Measurements from ENCODE around the gene ATP5PO. TPM values are rescaled to one million over a fixed set of nuclear protein-coding genes. Genes with fewer than 3 reads are reported as not detected.

The ATP5PO gene
- total and polyA plus RNA-seq, 3 experiments from 2014 or later, result 183 to 316 (median 194) TPM

DNA sequence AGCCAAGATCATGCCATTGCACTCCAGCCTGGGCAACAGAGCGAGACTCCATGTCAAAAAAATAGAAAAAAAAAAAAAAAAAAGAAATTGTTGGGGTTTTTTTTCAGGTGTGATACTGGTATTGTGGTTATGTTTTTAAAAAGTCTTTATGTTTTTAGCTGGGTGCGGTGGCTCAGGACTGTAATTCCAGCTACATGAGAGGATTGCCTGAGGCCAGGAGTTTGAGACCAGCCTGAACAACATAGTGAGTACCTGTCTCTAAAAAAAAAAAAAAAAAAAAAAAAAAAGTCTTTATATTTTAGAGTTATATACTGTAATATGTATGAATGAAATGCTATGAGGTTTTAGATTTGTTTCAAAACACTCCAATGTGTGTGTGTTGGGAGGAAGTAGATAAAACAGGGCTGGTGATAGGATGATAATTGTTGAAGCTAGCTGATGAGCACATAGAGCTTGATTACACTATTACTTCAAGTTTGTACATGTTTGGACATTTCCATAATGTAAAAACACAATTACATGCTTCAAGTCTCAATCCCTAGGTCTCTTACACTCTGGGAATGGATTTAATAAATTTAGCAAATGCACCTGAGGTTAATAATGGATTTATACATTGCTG lies 30.2 kb upstream of the ATP5PO start:
- Histone ChIP-seq H3K4me3 (ENCODE audit: low read length) (no peak overlapping the region), H3K9me3 (ENCODE audit: low read length) (no peaks in the 10 kb centered on the region), H3K27me3 (ENCODE audit: insufficient read depth, low read length, poor library complexity, severe bottlenecking) (no peaks in the 10 kb centered on the region), H3K27ac (ENCODE audit: low read depth, low read length) (peak overlapping the region; percentile 21), H3K36me3 (ENCODE audit: insufficient read depth, low read length) (no peaks in the 10 kb centered on the region), H3K4me1 (ENCODE audit: insufficient read depth, low read length) (peaks cover 69% of the 10 kb centered on the region)
- Mint-ChIP-seq H3K9me3 (no peaks in the 10 kb centered on the region), H3K36me3 (peaks cover 11 to 50% (median 22%) of the 10 kb centered on the region in 3 donors), H3K27ac (peak overlapping the region; percentile 72 to 99 (median 96)), H3K4me1 (peaks cover 69 to 92% (median 80%) of the 10 kb centered on the region in 3 donors), H3K4me3 (peak overlapping the region; percentile 3 to 80 (median 58)), H3K27me3 (peaks cover 0 to 5% of the 10 kb centered on the region in 2 donors)
- DNase-seq, result no peak
- ChIA-PET POLR2A (interaction anchor here (0.6 to 1.5 kb wide), 7 partner anchors 9 to 128 kb away, joined by 3 to 17 read pairs (median 6); partner anchors contain the start of genes MRPS6 and SLC5A3), CTCF (interaction anchor here (5.7 kb wide), 1 partner anchor 11 kb away, joined by 104 read pairs; no protein-coding TSS in a partner anchor)

DNA sequence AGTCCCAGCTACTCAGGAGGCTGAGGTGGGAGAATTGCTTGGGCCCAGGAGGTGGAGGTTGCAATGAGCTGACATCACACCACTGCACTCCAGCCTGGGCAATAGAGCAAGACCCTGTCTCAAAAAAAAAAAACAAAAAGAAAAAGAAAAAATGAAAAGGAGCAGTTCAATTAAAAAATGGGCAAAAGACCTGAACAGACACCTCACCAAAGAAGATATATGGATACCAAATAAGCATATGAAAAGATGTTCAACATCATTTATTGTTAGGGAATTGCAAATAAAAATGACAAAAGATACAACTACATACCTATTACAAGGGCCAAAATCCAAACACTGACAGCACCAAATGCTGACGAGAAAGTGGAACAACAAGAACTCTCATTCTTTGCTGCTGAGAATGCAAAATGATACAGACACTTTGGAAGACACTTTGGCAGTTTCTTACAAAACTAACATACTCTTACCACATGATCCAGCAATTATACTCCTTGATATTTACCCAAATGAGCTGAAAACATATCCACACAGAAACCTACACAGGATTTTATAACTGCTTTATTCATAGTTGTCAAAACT lies 28.7 kb upstream of the ATP5PO start:
- no peak overlapping the region for H3K4me3 Mint-ChIP-seq
- H3K36me3 Mint-ChIP-seq, result peaks cover 15 to 55% (median 29%) of the 10 kb centered on the region in 3 donors
- peaks cover 67 to 90% (median 79%) of the 10 kb centered on the region in 3 donors for H3K4me1 Mint-ChIP-seq
- peaks cover 67% of the 10 kb centered on the region for H3K4me1 ChIP-seq (ENCODE audit: insufficient read depth, low read length)
- H3K4me3 ChIP-seq (ENCODE audit: low read length), result no peak overlapping the region
- H3K9me3 ChIP-seq (ENCODE audit: low read length), result no peaks in the 10 kb centered on the region
- H3K27me3 ChIP-seq (ENCODE audit: insufficient read depth, low read length, poor library complexity, severe bottlenecking), result no peaks in the 10 kb centered on the region
- H3K27ac Mint-ChIP-seq, result peak overlapping the region in 4 of 8 donors; percentile 20 to 54 (median 25)
- ChIA-PET POLR2A (interaction anchor here (0.7 kb wide), 1 partner anchor 33 kb away, joined by 4 read pairs; no protein-coding TSS in a partner anchor), CTCF (interaction anchor here (3.4 kb wide), 1 partner anchor 11 kb away, joined by 17 read pairs; no protein-coding TSS in a partner anchor)
- H3K9me3 Mint-ChIP-seq, result no peaks in the 10 kb centered on the region
- peaks cover 0 to 5% of the 10 kb centered on the region in 2 donors for H3K27me3 Mint-ChIP-seq
- H3K27ac ChIP-seq (ENCODE audit: low read depth, low read length), result no peak overlapping the region
- H3K36me3 ChIP-seq (ENCODE audit: insufficient read depth, low read length), result no peaks in the 10 kb centered on the region
- no peak for DNase-seq

DNA sequence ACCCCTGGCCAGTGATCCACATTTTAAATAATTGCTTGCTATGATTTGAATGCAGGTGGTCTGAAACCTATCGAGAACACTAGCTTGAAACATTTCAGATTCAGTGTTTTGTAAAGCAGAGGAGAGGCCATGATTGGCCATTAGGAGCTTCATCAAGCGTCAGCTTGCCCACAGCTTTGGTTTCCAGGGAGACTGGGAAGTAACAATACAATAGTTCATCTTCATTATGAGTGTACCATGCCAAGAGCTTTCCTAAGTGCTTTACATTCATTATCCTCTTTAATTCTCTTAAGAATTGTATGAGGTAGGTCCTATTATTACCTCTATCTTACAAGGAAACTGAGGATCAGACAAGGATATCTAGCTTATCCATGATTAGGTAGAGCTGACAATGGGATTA lies 27.7 kb upstream of the ATP5PO start:
- CTCF ChIA-PET, result interaction anchor here (1.1 to 3.4 kb wide), 4 partner anchors 10 to 186 kb away, joined by 3 to 19 read pairs (median 10); no protein-coding TSS in a partner anchor
- Histone ChIP-seq H3K4me1 (ENCODE audit: insufficient read depth, low read length) (peaks cover 67% of the 10 kb centered on the region), H3K27me3 (ENCODE audit: insufficient read depth, low read length, poor library complexity, severe bottlenecking) (no peaks in the 10 kb centered on the region), H3K9me3 (ENCODE audit: low read length) (no peaks in the 10 kb centered on the region), H3K36me3 (ENCODE audit: insufficient read depth, low read length) (no peaks in the 10 kb centered on the region), H3K27ac (ENCODE audit: low read depth, low read length) (no peak overlapping the region), H3K4me3 (ENCODE audit: low read length) (no peak overlapping the region)
- Mint-ChIP-seq H3K4me1 (peaks cover 65 to 90% (median 79%) of the 10 kb centered on the region in 3 donors), H3K27ac (peak overlapping the region in 1 of 8 donors; percentile 37), H3K9me3 (peaks cover 0 to 2% (median 0%) of the 10 kb centered on the region in 5 donors), H3K27me3 (peaks cover 0 to 5% of the 10 kb centered on the region in 2 donors), H3K4me3 (no peak overlapping the region), H3K36me3 (peaks cover 15 to 62% (median 33%) of the 10 kb centered on the region in 3 donors)
- no peak for DNase-seq
- POLR2A ChIA-PET, result no interaction called here

DNA sequence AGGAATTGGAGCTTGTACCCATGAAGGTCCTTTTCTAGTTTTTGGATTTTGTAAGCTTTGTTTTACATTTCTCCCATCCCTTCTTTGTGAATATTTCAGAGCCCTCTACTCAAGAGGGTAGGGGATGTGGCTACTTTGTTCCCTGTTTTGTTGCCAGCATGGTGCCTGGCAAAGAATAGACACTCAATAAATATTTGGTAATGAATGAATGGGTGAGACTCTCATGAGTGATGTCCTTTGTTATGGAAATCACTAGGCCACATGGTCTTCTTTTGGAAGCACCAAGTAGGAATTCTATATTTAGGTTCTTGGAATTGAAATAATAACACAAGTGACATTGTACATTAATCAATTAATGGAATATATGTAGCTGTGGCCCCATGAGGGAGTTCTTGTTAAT lies 26.8 kb upstream of the ATP5PO start:
- CTCF ChIA-PET, result interaction anchor here (1.1 to 3.4 kb wide), 4 partner anchors 9 to 187 kb away, joined by 3 to 19 read pairs (median 10); no protein-coding TSS in a partner anchor
- POLR2A ChIA-PET, result interaction anchor here (1.4 kb wide), 1 partner anchor 11 kb away, joined by 3 read pairs; no protein-coding TSS in a partner anchor

DNA sequence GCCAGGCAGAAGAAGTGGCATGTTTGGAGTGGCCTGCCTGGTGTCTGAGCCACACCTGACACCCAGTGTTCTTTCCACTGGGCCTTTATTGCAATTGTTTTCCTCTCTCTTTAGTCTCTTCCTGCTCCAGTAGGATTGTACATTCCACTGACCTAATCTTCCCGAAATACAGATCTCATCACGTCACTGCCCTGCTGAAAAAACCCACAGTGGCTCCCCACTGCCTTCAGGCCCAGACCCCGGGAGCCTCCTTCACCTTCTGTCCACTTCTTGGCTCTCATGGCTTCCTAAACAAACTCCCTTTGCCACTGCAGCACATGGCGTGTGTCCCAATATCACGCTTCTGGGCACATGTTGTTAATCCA lies 25.3 kb upstream of the ATP5PO start:
- H3K4me3 Mint-ChIP-seq, result peak overlapping the region in 2 of 7 donors; percentile 49 to 72
- Histone ChIP-seq H3K9me3 (ENCODE audit: low read length) (no peaks in the 10 kb centered on the region), H3K4me1 (ENCODE audit: insufficient read depth, low read length) (peaks cover 67% of the 10 kb centered on the region), H3K4me3 (ENCODE audit: low read length) (no peak overlapping the region), H3K27me3 (ENCODE audit: insufficient read depth, low read length, poor library complexity, severe bottlenecking) (no peaks in the 10 kb centered on the region), H3K27ac (ENCODE audit: low read depth, low read length) (peak overlapping the region; percentile 3), H3K36me3 (ENCODE audit: insufficient read depth, low read length) (no peaks in the 10 kb centered on the region)
- ChIA-PET POLR2A (interaction anchor here (1.0 to 1.3 kb wide), 2 partner anchors 8 to 9 kb away, joined by 3 to 4 read pairs; no protein-coding TSS in a partner anchor), CTCF (interaction anchor here (1.2 to 8.6 kb wide), 2 partner anchors 17 to 35 kb away, joined by 3 to 66 read pairs; no protein-coding TSS in a partner anchor)
- peaks cover 0 to 2% (median 0%) of the 10 kb centered on the region in 5 donors for H3K9me3 Mint-ChIP-seq
- peaks cover 63 to 90% (median 79%) of the 10 kb centered on the region in 3 donors for H3K4me1 Mint-ChIP-seq
- no peaks in the 10 kb centered on the region for H3K27me3 Mint-ChIP-seq
- no peak for DNase-seq
- H3K27ac Mint-ChIP-seq, result peak overlapping the region; percentile 29 to 91 (median 86)
- H3K36me3 Mint-ChIP-seq, result peaks cover 15 to 63% (median 41%) of the 10 kb centered on the region in 3 donors

More for the DNA sequence above, 26.8 kb upstream of the ATP5PO start:
- Mint-ChIP-seq H3K27ac (peak overlapping the region in 5 of 8 donors; percentile 7 to 58 (median 50)), H3K9me3 (peaks cover 0 to 2% (median 0%) of the 10 kb centered on the region in 5 donors), H3K27me3 (no peaks in the 10 kb centered on the region), H3K36me3 (peaks cover 15 to 60% (median 34%) of the 10 kb centered on the region in 3 donors), H3K4me3 (no peak overlapping the region), H3K4me1 (peaks cover 64 to 90% (median 79%) of the 10 kb centered on the region in 3 donors)
- H3K27me3 ChIP-seq (ENCODE audit: insufficient read depth, low read length, poor library complexity, severe bottlenecking), result no peaks in the 10 kb centered on the region
- H3K9me3 ChIP-seq (ENCODE audit: low read length), result no peaks in the 10 kb centered on the region
- H3K27ac ChIP-seq (ENCODE audit: low read depth, low read length), result no peak overlapping the region
- H3K4me1 ChIP-seq (ENCODE audit: insufficient read depth, low read length), result peaks cover 67% of the 10 kb centered on the region
- H3K4me3 ChIP-seq (ENCODE audit: low read length), result no peak overlapping the region
- no peaks in the 10 kb centered on the region for H3K36me3 ChIP-seq (ENCODE audit: insufficient read depth, low read length)
- DNase-seq, result no peak

DNA sequence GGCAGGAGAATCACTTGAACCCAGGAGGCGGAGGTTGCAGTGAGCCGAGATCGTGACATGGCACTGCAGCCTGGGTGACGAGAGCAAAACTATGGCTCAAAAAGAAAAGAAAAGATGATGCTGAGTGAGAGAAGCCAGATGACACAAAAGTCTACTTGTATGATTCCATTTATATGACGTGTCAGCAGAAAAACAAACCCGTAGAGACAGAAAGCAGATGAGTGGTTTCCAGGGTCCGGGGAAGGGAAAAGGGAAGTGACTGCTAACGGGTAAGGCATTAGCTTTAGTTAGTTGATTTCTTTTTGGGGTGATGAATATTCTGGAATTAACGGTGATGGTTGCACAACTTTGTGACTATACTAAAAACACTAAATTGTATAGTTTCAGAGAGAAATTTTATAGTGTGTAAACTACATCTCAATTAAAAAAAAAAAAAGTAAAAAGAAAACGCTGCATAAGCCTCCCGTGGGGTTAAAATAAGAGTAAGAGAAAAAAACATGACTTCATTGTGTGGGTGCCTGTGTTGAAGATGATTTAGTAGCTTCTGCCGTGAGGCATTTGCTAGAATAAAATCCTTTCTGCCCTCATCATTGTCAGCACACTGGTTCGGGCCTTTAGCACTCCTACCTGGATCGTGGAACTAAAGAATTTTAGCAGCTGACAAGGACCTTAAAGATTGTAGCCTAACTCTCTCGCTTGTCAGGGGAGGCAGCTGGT lies 24.7 kb upstream of the ATP5PO start:
- Mint-ChIP-seq H3K27ac (peak overlapping the region; percentile 29 to 89 (median 78)), H3K4me3 (peak overlapping the region in 3 of 7 donors; percentile 16 to 72 (median 27)), H3K4me1 (peaks cover 65 to 92% (median 80%) of the 10 kb centered on the region in 3 donors), H3K27me3 (no peaks in the 10 kb centered on the region), H3K36me3 (peaks cover 16 to 67% (median 41%) of the 10 kb centered on the region in 3 donors), H3K9me3 (peaks cover 0 to 2% (median 0%) of the 10 kb centered on the region in 5 donors)
- Histone ChIP-seq H3K4me1 (ENCODE audit: insufficient read depth, low read length) (peaks cover 69% of the 10 kb centered on the region), H3K27me3 (ENCODE audit: insufficient read depth, low read length, poor library complexity, severe bottlenecking) (no peaks in the 10 kb centered on the region), H3K4me3 (ENCODE audit: low read length) (no peak overlapping the region), H3K9me3 (ENCODE audit: low read length) (no peaks in the 10 kb centered on the region), H3K36me3 (ENCODE audit: insufficient read depth, low read length) (no peaks in the 10 kb centered on the region), H3K27ac (ENCODE audit: low read depth, low read length) (peak overlapping the region; percentile 3)
- CTCF ChIA-PET, result interaction anchor here (8.6 kb wide), 1 partner anchor 17 kb away, joined by 66 read pairs; no protein-coding TSS in a partner anchor
- POLR2A ChIA-PET, result interaction anchor here (1.0 to 4.6 kb wide), 2 partner anchors 8 to 9 kb away, joined by 4 to 174 read pairs; no protein-coding TSS in a partner anchor
- no peak for DNase-seq

DNA sequence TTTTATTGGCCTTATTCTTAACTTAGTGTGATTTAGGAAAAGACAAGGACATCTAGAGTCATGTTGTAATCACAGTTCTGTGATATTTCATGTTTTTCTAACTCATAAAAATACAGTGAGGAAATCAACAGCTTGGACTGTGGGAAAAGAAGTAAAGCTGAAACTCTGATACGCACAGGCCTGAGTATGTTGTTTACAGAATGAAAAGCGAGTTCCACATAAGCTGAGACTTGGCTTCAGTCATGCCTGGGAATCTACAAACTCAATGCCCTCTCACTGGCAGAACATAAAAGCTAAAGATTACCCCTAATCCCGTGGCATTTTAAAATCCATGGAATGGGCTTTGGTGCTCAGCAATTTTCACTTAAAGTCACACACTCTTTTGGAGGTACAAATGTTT lies 23.6 kb upstream of the ATP5PO start:
- peaks cover 64 to 91% (median 79%) of the 10 kb centered on the region in 3 donors for H3K4me1 Mint-ChIP-seq
- CTCF ChIA-PET, result interaction anchor here (0.7 to 9.8 kb wide), 3 partner anchors 8 to 15 kb away, joined by 3 to 104 read pairs (median 66); no protein-coding TSS in a partner anchor
- H3K9me3 ChIP-seq (ENCODE audit: low read length), result no peaks in the 10 kb centered on the region
- H3K4me3 ChIP-seq (ENCODE audit: low read length), result no peak overlapping the region
- H3K36me3 Mint-ChIP-seq, result peaks cover 15 to 65% (median 31%) of the 10 kb centered on the region in 3 donors
- H3K4me1 ChIP-seq (ENCODE audit: insufficient read depth, low read length), result peaks cover 75% of the 10 kb centered on the region
- POLR2A ChIA-PET, result interaction anchor here (0.7 to 4.6 kb wide), 2 partner anchors 9 to 686 kb away, joined by 4 to 174 read pairs; no protein-coding TSS in a partner anchor
- no peaks in the 10 kb centered on the region for H3K27me3 ChIP-seq (ENCODE audit: insufficient read depth, low read length, poor library complexity, severe bottlenecking)
- no peak for DNase-seq
- H3K27ac Mint-ChIP-seq, result peak overlapping the region; percentile 91 to 100 (median 98)
- no peaks in the 10 kb centered on the region for H3K27me3 Mint-ChIP-seq
- no peak overlapping the region for H3K27ac ChIP-seq (ENCODE audit: low read depth, low read length)
- H3K36me3 ChIP-seq (ENCODE audit: insufficient read depth, low read length), result no peaks in the 10 kb centered on the region
- H3K9me3 Mint-ChIP-seq, result peaks cover 0 to 2% (median 0%) of the 10 kb centered on the region in 5 donors
- peak overlapping the region in 5 of 7 donors; percentile 32 to 100 (median 35) for H3K4me3 Mint-ChIP-seq
